H9 (cell line): ENCODE measurements around the gene CDH4. TPM values are rescaled to one million over a fixed set of nuclear protein-coding genes. Genes with fewer than 3 reads are reported as not detected.

Experiments
- DNase-seq: peaks from one replicate; pipeline ENCODE4 v3.0.0-alpha.2; 2017
- H2AFZ ChIP-seq: one replicate; pipeline ENCODE4 v1.6.1; 2013; ENCODE audit warnings: mild to moderate bottlenecking, low read length, control low read depth, moderate library complexity
- H2AK5ac ChIP-seq: 2 replicates; pipeline ENCODE4 v1.6.1; 2013; ENCODE audit warnings: low read length, control low read depth, mixed read lengths; ENCODE audit not compliant: insufficient read length
- H2BK120ac ChIP-seq: one replicate; pipeline ENCODE4 v1.6.1; 2013; ENCODE audit warnings: low read depth, mild to moderate bottlenecking, low read length, control low read depth, inconsistent platforms; ENCODE audit not compliant: poor library complexity, severe bottlenecking
- H2BK12ac ChIP-seq: 2 replicates; pipeline ENCODE4 v1.6.1; 2013; ENCODE audit warnings: low read length, control low read depth, mixed read lengths, low read depth; ENCODE audit not compliant: insufficient read length
- H2BK15ac ChIP-seq: 2 replicates; pipeline ENCODE4 v1.6.1; 2013; ENCODE audit warnings: low read depth, low read length, control low read depth
- H2BK20ac ChIP-seq: one replicate; pipeline ENCODE4 v1.6.1; 2013; ENCODE audit warnings: low read depth, mild to moderate bottlenecking, low read length, control low read depth, inconsistent platforms; ENCODE audit not compliant: poor library complexity, severe bottlenecking
- H2BK5ac ChIP-seq: 2 replicates; pipeline ENCODE4 v1.6.1; 2013; ENCODE audit warnings: low read length, control low read depth, mixed read lengths; ENCODE audit not compliant: insufficient read length
- H3K14ac ChIP-seq: 2 replicates; pipeline ENCODE4 v1.6.1; 2013; ENCODE audit warnings: low read length, control low read depth; ENCODE audit not compliant: insufficient read depth
- H3K18ac ChIP-seq: 2 replicates; pipeline ENCODE4 v1.6.1; 2013; ENCODE audit warnings: low read depth, mild to moderate bottlenecking, mixed read lengths, low read length, control low read depth; ENCODE audit not compliant: insufficient read length
- H3K23ac ChIP-seq: 2 replicates; pipeline ENCODE4 v1.6.1; 2013; ENCODE audit warnings: low read length, control low read depth, mixed read lengths, low read depth; ENCODE audit not compliant: insufficient read length
- H3K23me2 ChIP-seq: 2 replicates; pipeline ENCODE4 v1.6.1; 2013; ENCODE audit warnings: low read depth, mild to moderate bottlenecking, mixed read lengths, low read length, control low read depth; ENCODE audit not compliant: insufficient read length, poor library complexity, severe bottlenecking
- H3K27ac ChIP-seq: 2 replicates; pipeline ENCODE4 v1.5.1; 2013; ENCODE audit warnings: low read length, control low read depth, mixed read lengths, low read depth; ENCODE audit not compliant: insufficient read length
- H3K27me3 ChIP-seq: 2 replicates; pipeline ENCODE4 v1.6.1; 2013; ENCODE audit warnings: low read length, control low read depth, inconsistent platforms; ENCODE audit not compliant: insufficient read depth
- H3K4ac ChIP-seq: 2 replicates; pipeline ENCODE4 v1.6.1; 2013; ENCODE audit warnings: low read depth, mild to moderate bottlenecking, control low read depth, inconsistent platforms, low read length, moderate library complexity
- H3K4me1 ChIP-seq: 2 replicates; pipeline ENCODE4 v1.6.1; 2013; ENCODE audit warnings: low read length, control low read depth, inconsistent platforms; ENCODE audit not compliant: insufficient read depth
- H3K4me2 ChIP-seq: 2 replicates; pipeline ENCODE4 v1.6.1; 2013; ENCODE audit warnings: low read length, control low read depth, mixed read lengths; ENCODE audit not compliant: insufficient read length, insufficient read depth
- H3K56ac ChIP-seq: 2 replicates; pipeline ENCODE4 v1.6.1; 2013; ENCODE audit warnings: low read depth, mild to moderate bottlenecking, mixed read lengths, low read length, control low read depth; ENCODE audit not compliant: insufficient read length
- H3K79me1 ChIP-seq: 2 replicates; pipeline ENCODE4 v1.6.1; 2013; ENCODE audit warnings: low read depth, mild to moderate bottlenecking, moderate library complexity, low read length, control low read depth, inconsistent platforms; ENCODE audit not compliant: insufficient read depth, poor library complexity, severe bottlenecking
- H3K79me2 ChIP-seq: 2 replicates; pipeline ENCODE4 v1.6.1; 2013; ENCODE audit warnings: low read length, control low read depth, inconsistent platforms; ENCODE audit not compliant: insufficient read depth
- H3K9ac ChIP-seq: 2 replicates; pipeline ENCODE4 v1.6.1; 2013; ENCODE audit warnings: low read length, control low read depth, mixed read lengths; ENCODE audit not compliant: insufficient read length; ENCODE audit errors: extremely low read depth
- H3K9me3 ChIP-seq: one replicate; pipeline ENCODE4 v1.6.1; 2013; ENCODE audit warnings: low read depth, low read length, inconsistent platforms; ENCODE audit not compliant: control insufficient read depth
- H3T11ph ChIP-seq: one replicate; pipeline ENCODE4 v1.6.1; 2013; ENCODE audit warnings: mild to moderate bottlenecking, low read length, control low read depth, inconsistent platforms
- H4K20me1 ChIP-seq: one replicate; pipeline ENCODE4 v1.6.1; 2013; ENCODE audit not compliant: control insufficient read depth, insufficient read length, insufficient read depth
- H4K5ac ChIP-seq: 2 replicates; pipeline ENCODE4 v1.6.1; 2013; ENCODE audit warnings: low read depth, mild to moderate bottlenecking, mixed read lengths, low read length, control low read depth; ENCODE audit not compliant: insufficient read length
- H4K8ac ChIP-seq: replicated peaks from 2 replicates; pipeline ENCODE4 v1.6.1; 2013; ENCODE audit warnings: low read length, control low read depth, mixed read lengths, low read depth; ENCODE audit not compliant: insufficient read length
- H4K91ac ChIP-seq: 2 replicates; pipeline ENCODE4 v1.6.1; 2013; ENCODE audit warnings: low read depth, mild to moderate bottlenecking, moderate library complexity, mixed read lengths, low read length, control low read depth; ENCODE audit not compliant: insufficient read length
- H3K27ac Mint-ChIP-seq, 3 experiments: 2 replicates in 2 of 3; 3 replicates in 1 of 3; pipeline ENCODE4 v1.8.0; 2020 to 2021; ENCODE audit warnings: mixed read lengths in 3 of 3, mild to moderate bottlenecking in 1 of 3, moderate library complexity in 1 of 3
- H3K27me3 Mint-ChIP-seq: 2 replicates; pipeline ENCODE4 v1.8.0; 2021; ENCODE audit warnings: low read depth, mild to moderate bottlenecking, moderate library complexity, mixed read lengths
- H3K36me3 Mint-ChIP-seq, 3 experiments: 2 replicates in 2 of 3; 3 replicates in 1 of 3; pipeline ENCODE4 v1.8.0; 2020 to 2021; ENCODE audit warnings: low read depth in 3 of 3, mixed read lengths in 3 of 3; ENCODE audit not compliant: insufficient read depth in 1 of 3
- H3K4me1 Mint-ChIP-seq, 2 experiments: 2 replicates each; pipeline ENCODE4 v1.8.0; 2020; ENCODE audit warnings: mixed read lengths in 2 of 2
- H3K4me3 Mint-ChIP-seq, 2 experiments: 2 replicates in 1 of 2; 3 replicates in 1 of 2; pipeline ENCODE4 v1.8.0; 2020 to 2021; ENCODE audit warnings: mild to moderate bottlenecking in 2 of 2, mixed read lengths in 2 of 2, moderate library complexity in 1 of 2
- H3K9me3 Mint-ChIP-seq, 2 experiments: 2 replicates in 1 of 2; 3 replicates in 1 of 2; pipeline ENCODE4 v1.8.0; 2020; ENCODE audit warnings: mild to moderate bottlenecking in 2 of 2, mixed read lengths in 2 of 2, moderate library complexity in 1 of 2
- CTCF ChIP-seq: fragments of 200-600 bp; sonication (generic); conservative IDR thresholded peaks from 3 replicates; pipeline ENCODE4 v1.8.0; 2021; ENCODE audit warnings: antibody characterized with exemption, mild to moderate bottlenecking
- WGBS: extraction: QIAGEN DNeasy Blood & Tissue Kit; methylation state at CpG from one replicate; pipeline ENCODE4 v1.1.7; 2013; ENCODE audit warnings: missing lambda C conversion rate, low lambda C conversion rate, mixed read lengths; ENCODE audit not compliant: insufficient read length; ENCODE audit errors: extremely low coverage; 5-methylcytosine and 5-hydroxymethylcytosine counted together
- total RNA-seq: library from RNA; stranded (reverse); gene quantifications from 2 replicates; pipeline ENCODE4 v1.2.1, GENCODE V29; 2021

Gene CDH4
- total RNA-seq, 1 experiment from 2014 or later, result 3.0 TPM

GRCh38 chr20:61803416-61803914 lies 551.4 kb downstream of the CDH4 start:
- Mint-ChIP-seq H3K27ac (no peak overlapping the region; a peak in 1 of 7 replicates), H3K4me3 (no peak overlapping the region)

More at GRCh38 chr20:61803416-61803914, 551.4 kb downstream of the CDH4 start:
- no peaks in the 10 kb centered on the region for H3K9me3 ChIP-seq
- no peak overlapping the region for H2AK5ac ChIP-seq
- no peak overlapping the region for H3K18ac ChIP-seq
- H2BK5ac ChIP-seq, result no peak overlapping the region
- H3T11ph ChIP-seq, result no peak overlapping the region
- H2AFZ ChIP-seq, result no peak overlapping the region
- no peaks in the 10 kb centered on the region for H3K4me1 ChIP-seq
- no peak overlapping the region for H2BK120ac ChIP-seq
- Mint-ChIP-seq H3K4me1 (peaks cover 6 to 19% of the 10 kb centered on the region in 2 experiments; a peak in 3 of 4 replicates), H3K36me3 (no peaks in the 10 kb centered on the region), H3K9me3 (no peaks in the 10 kb centered on the region), H3K27me3 (peaks cover 34% of the 10 kb centered on the region)
- no peak overlapping the region for H3K4me2 ChIP-seq
- H3K23me2 ChIP-seq, result no peaks in the 10 kb centered on the region
- no peaks in the 10 kb centered on the region for H3K79me1 ChIP-seq
- no peak overlapping the region for H2BK15ac ChIP-seq
- H3K23ac ChIP-seq, result no peak overlapping the region
- no peak overlapping the region for H3K14ac ChIP-seq
- H4K8ac ChIP-seq, result no peak overlapping the region
- H2BK20ac ChIP-seq, result no peak overlapping the region
- H4K5ac ChIP-seq, result no peak overlapping the region
- peaks cover 2% of the 10 kb centered on the region for H3K27me3 ChIP-seq
- no peak overlapping the region for H3K27ac ChIP-seq
- no peaks in the 10 kb centered on the region for H4K20me1 ChIP-seq
- WGBS, result no CpG with 5 or more reads among the region's 19 CpGs
- H3K9ac ChIP-seq, result no peak overlapping the region
- DNase-seq, result no peak
- H4K91ac ChIP-seq, result no peak overlapping the region
- no peaks in the 10 kb centered on the region for H3K79me2 ChIP-seq
- H3K4ac ChIP-seq, result no peak overlapping the region
- TF ChIP-seq CTCF, result no peak
- H3K56ac ChIP-seq, result no peak overlapping the region
- no peak overlapping the region for H2BK12ac ChIP-seq
